HG02623 (cell line): Measurements from ENCODE around the gene GDNF.
"Not testable (repeated sequence)": the region's sequence is repeated elsewhere in the genome, so short reads cannot be mapped to it uniquely, and the experiment has no call there.

Experiments used
- ATAC-seq: cut with Tn5 transposase; IDR thresholded peaks from one replicate; pipeline ENCODE4 v1.9.1; 2021; ENCODE audit warnings: moderate library complexity; ENCODE audit not compliant: unreplicated experiment

GDNF gene

DNA sequence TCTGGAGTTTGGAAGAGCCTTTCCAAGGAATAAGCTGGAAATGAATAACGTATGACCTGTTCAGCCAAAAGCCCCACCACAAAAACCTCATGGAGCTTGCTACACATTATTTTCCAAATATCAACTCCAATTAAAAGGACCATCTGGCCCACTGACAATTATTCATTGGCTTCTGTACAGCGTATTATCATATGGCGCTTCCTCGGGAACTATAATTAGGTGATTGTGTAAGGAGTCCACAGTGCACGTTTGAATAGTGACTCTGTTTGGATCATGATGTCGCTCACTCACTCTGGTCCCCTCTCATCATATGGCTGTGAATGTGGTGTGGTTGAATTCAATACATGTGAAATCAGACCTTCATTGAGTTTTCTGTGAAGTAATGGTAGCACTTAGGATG, 52.1 kb downstream of the GDNF start:
- no peak for ATAC-seq

GRCh38 chr5:37786862-37787519, 52.9 kb downstream of the GDNF start:
- no peak for ATAC-seq

- ATAC-seq, result no peak
Observed at GRCh38 chr5:37786416-37786815, 53.4 kb downstream of the GDNF start.

GRCh38 chr5:37781409-37781808, 58.4 kb downstream of the GDNF start:
- ATAC-seq, result not testable (repeated sequence)

DNA sequence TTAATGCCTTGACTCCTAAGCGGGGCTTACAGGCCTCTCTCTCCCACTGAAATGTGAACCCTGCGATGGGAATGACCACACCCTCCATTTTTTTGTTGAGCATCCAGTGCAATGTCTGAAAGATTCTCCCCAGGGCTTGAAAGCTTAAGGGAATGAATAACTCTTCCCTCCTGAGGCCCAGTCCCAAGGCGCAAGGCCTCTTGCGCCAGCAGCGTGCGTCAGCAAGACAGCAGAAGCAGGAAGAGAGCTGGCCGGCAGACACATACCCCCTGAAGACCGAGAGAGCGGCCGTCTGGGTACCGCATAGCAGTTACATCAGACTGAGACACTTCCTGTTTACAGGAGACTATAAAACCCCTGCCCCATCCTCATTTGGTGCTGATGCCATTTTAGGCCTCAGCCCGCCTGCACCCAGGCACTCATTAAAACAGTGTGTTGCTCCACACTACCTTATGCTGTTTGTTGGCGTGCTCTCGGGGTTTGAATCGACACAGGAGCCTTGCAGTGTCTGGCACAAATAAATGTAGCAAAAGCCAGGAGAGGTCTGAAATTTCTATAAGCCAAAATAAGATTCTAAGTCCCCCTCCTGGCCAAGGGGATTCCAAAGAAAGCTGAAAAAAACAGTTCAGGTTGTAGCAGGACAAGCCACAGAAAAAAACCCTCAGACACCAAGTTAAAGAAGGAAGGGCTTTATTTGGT, 62.3 kb downstream of the GDNF start:
- ATAC-seq, result no peak

DNA sequence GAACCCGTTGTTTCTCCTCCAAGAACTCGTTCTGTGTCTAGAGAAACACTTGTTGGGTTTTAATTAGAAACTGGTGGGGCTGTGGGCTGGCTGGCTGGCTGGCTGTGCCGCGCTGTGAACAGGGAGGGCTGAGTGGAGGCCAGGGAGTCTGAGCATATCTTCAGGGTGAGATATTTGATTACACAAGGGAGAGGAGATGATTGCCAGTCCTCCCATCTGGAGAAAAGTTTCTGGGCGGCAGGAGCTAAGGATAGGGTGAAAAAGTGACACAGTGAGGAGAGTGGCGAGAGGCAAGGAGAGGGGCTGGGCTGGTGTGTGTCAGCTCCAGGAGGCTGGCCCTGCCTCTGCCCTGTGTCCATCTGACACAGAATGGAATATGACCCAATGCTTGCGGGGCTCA, 63.0 kb downstream of the GDNF start:
- no peak for ATAC-seq

DNA sequence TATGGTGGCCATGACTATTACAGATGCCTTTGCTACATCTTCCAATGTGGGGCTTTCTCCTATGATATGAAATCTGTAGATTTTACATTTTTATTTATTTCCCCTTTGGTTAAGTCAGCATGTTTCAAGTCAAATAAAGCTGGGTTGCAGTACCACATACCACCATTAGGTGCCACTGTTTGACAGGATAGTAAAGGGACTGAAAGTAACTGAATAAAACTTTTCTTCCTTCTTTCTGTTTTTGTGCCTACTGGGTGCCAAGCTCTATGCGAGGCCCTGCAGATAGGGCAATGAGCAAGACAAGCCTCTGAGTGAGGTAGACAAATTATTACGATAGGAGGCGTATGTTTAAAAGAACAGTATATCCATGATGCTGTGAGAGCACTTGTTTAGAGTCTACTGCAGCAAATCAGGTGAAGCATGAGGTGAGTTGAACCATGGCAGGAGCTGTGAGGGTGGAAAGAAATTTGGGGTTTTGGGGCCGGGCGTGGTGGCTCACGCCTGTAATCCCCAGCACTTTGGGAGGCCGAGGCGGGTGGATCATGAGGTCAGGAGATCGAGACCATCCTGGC, 64.8 kb downstream of the GDNF start:
- ATAC-seq, result no peak

DNA sequence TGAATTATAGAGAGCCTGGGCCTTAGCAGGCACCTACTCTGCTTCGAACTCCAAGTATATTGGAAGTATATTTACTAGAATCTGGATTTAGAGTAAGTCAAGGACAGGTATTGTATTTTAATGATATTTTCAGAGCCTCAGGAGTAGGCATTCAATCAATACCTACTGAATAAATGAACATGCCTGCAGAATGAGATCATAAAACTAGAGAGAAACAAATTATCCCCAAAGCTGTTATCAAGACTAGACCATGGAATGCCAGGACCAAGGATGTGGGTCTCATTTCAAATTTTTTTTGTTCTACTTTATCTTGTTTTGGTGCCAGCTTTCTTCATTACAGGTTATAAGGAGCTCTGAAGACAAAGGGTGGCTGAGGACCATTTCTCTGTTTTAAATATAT, 66.0 kb downstream of the GDNF start:
- no peak for ATAC-seq

DNA sequence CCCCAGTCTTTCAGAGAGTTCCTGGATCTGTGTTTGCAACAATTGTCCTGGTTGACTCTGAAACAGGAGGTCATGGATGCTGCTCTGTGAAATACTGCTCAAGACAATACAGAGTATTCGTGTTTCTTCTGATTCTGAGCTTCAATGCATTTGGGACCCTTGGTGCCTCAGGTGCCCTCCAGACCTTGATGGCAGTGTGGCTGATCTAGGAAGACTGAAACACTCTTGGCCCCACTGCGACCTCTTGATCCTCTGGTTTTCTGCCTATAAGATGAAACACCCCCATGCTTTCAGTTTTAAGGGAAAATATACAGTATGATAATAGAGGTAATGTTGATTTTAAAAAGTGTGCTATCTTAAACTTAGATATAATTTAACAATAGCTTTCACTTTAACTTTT, 67.6 kb downstream of the GDNF start:
- ATAC-seq, result no peak

DNA sequence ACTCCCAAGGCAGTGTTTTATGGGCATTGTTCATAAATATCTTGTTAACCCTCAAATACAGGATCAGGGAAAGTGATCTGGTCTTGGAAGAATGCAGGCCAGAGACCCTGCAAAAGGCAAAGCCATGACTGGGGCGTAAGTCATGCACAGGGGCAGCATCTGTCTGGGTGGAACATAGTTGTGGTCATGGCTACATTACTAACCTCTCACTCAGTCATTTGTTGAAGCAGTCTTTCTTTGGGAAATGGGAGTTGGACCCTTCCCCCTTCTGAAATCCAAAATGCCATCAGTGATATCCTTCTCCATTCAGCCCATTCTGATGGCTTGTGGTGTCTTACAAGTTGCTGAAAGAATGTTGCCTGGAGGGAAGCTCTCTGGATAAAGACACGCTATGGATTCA, 68.1 kb downstream of the GDNF start:
- no peak for ATAC-seq

DNA sequence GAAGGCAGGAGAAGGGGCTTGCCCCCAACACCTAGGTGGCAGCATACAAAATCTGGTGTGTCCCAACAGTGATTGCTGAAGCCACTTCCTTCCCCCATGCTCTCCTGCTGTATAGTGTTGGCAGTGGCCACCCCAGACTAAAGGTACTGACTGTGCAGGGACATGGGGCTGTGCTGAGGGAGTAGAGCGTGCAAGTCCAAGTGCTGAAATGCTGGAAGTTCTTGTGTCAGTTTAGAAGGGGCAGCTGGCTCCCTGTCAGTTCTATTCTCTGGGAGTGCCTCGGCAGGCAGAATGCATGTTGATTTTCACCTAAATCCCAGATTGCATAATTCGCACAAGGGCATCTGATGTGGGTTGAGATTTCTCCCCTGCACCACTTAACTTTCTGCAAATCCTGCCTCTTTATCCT, 68.6 kb downstream of the GDNF start:
- ATAC-seq, result no peak

DNA sequence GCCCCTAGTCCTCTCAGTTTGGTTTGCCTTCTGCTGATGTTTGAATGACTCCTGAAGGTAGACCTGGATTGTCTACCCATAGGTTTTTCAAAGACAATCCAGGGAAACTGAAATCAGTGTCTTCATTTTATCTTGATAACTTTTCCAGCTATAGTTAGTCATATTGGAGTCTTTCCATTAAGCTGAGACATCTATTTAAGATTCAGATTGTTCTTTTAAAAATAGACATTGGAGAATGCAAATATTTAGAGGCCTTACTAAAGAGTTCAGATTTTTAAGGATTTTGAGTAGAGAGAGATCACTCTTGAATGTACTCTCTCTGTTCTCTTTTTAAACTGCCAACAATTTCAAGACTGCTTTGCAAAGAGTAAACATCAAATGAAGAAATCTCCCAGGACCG, 69.1 kb downstream of the GDNF start:
- no peak for ATAC-seq

DNA sequence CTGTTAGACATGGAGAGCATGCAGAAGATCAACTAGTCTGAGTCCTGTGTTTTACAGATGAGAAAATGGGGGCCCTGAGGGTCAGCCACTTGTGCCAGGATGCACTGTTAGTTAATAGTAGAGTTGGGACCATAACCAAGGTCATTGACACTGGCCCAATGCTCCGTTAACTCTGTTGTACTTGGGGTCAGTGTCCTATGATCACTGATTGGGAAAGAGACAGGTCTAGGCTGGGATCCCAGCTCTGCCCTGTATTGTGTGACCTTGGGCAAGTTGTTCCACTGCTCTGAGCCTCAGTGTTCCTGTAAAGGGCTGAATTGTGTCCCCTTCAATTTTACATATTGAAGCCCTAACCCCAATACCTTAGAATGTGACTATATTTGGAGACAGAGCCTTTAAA, 70.0 kb downstream of the GDNF start:
- ATAC-seq, result no peak

GRCh38 chr5:37769108-37769507, 70.7 kb downstream of the GDNF start:
- no peak for ATAC-seq

GRCh38 chr5:37768371-37768770, 71.5 kb downstream of the GDNF start:
- ATAC-seq, result no peak

- ATAC-seq, result no peak
Observed at GRCh38 chr5:37767961-37768360, 71.9 kb downstream of the GDNF start.

DNA sequence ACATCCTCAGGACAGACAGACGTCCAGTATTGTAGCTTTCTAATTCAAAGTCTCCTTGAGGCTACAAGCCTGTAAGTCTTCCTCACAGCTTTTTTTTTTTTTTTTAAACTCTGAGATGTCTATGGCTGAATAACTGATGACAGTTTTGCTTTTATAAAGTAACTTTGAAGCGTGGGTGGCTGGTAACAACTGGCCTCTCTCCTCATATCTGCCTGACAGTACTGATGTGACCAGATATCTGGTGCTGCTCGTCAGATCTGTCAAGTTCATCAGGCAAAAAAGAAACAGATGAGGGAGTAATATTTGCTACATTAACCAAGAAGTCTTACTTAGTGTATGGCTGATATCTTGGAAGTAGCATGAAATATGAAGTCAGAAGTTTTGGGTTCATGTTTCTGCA, 72.6 kb downstream of the GDNF start:
- no peak for ATAC-seq
